Activated CD8-positive, alpha-beta memory T cell treated with anti-CD3 and anti-CD28 coated beads for 48 hours (primary cell): ENCODE measurements around the gene ZNF844.
"Not testable (repeated sequence)": the region's sequence is repeated elsewhere in the genome, so short reads cannot be mapped to it uniquely, and the experiment has no call there.

Experiments used
- DNase-seq, 3 experiments: peaks; one replicate each; pipeline ENCODE4 v3.0.0-alpha.2; 2020; ENCODE audit warnings: low read depth in 2 of 3, low spot score in 2 of 3

ZNF844 gene

GRCh38 chr19:12064590-12065538 is at the start of gene ZNF844:
Gene ZNF844, plus strand, starts transcription at chr19:12064731. Its CDS starts 143 bp downstream, at chr19:12064874.
- peak; percentile 43 to 61 (median 44) for DNase-seq

- DNase-seq: no peak
Observed at GRCh38 chr19:12015015-12015752, 49.3 kb upstream of the ZNF844 start.

GRCh38 chr19:12015753-12016116 is 48.8 kb upstream of the ZNF844 start:
- no peak for DNase-seq

GRCh38 chr19:12034198-12034597 is 30.3 kb upstream of the ZNF844 start:
- no peak for DNase-seq

- no peak for DNase-seq
Observed at GRCh38 chr19:12034620-12035019, 29.9 kb upstream of the ZNF844 start.

- DNase-seq: peak; percentile 27 to 53 (median 36)
Observed at GRCh38 chr19:12035220-12036172, 29.0 kb upstream of the ZNF844 start, which contains the start of gene ZNF433. Gene ZNF433, minus strand, starts transcription at chr19:12035679. Its CDS starts 140 bp downstream, at chr19:12035539.

- DNase-seq: no peak
Observed at GRCh38 chr19:12042893-12043292, 21.6 kb upstream of the ZNF844 start.

GRCh38 chr19:12043752-12044422 is 20.6 kb upstream of the ZNF844 start:
- DNase-seq: no peak

- DNase-seq: no peak
Observed at GRCh38 chr19:12047868-12048267, 16.7 kb upstream of the ZNF844 start.

GRCh38 chr19:12052091-12052496 is 12.4 kb upstream of the ZNF844 start:
- no peak for DNase-seq

- DNase-seq: peak in 2 of 3 experiments; percentile 31 to 49
Observed at GRCh38 chr19:12052497-12053169, 11.9 kb upstream of the ZNF844 start, which contains the start of gene ZNF878. Gene ZNF878, minus strand, starts transcription at chr19:12052961. Its CDS starts 160 bp downstream, at chr19:12052801.

GRCh38 chr19:12055784-12056183 is 8.7 kb upstream of the ZNF844 start:
- DNase-seq: no peak

GRCh38 chr19:12075538-12076139 is 11.1 kb downstream of the ZNF844 start:
- no peak for DNase-seq

- DNase-seq: not testable (repeated sequence)
Observed at GRCh38 chr19:12076331-12076730, 11.8 kb downstream of the ZNF844 start.

- no peak for DNase-seq
Observed at GRCh38 chr19:12077375-12077774, 12.8 kb downstream of the ZNF844 start.

- DNase-seq: not testable (repeated sequence)
Observed at GRCh38 chr19:12083336-12083735, 18.8 kb downstream of the ZNF844 start.

GRCh38 chr19:12085074-12085818 is 20.7 kb downstream of the ZNF844 start:
- DNase-seq: no peak

- peak in 2 of 3 experiments; percentile 29 to 60 for DNase-seq
Observed at GRCh38 chr19:12090807-12091206, 26.3 kb downstream of the ZNF844 start.
